Cardiac muscle cell (in vitro differentiated cells and primary cell): Measurements from ENCODE around the gene PROSER2. TPM values are rescaled to one million over a fixed set of nuclear protein-coding genes. Genes with fewer than 3 reads are reported as not detected.
A peak's percentile ranks its signal among the peaks of the same experiment; 100 is the strongest.
"Not testable (repeated sequence)": the region's sequence is repeated elsewhere in the genome, so short reads cannot be mapped to it uniquely, and the experiment has no call there.

Source experiments
- DNase-seq, 2 donors: peaks; one replicate each; pipeline versions ENCODE4 v3.0.0 to v3.0.0-alpha.2; 2010 to 2017; ENCODE audit warnings: low read depth in 1 of 2, low spot score in 1 of 2
- H3K27ac ChIP-seq: fragments of 200-600 bp; sonication (generic); 2 replicates; pipeline ENCODE4 v1.5.1; 2016
- H3K27me3 ChIP-seq: fragments of 200-600 bp; sonication (generic); 2 replicates; pipeline ENCODE4 v1.6.0; 2016; ENCODE audit warnings: control low read depth
- H3K36me3 ChIP-seq: fragments of 200-600 bp; sonication (generic); 2 replicates; pipeline ENCODE4 v1.5.1; 2016; ENCODE audit warnings: control low read depth
- H3K4me1 ChIP-seq: fragments of 200-600 bp; sonication (generic); 2 replicates; pipeline ENCODE4 v1.8.1; 2017; ENCODE audit warnings: low read depth, mild to moderate bottlenecking, mixed run types
- H3K4me3 ChIP-seq: fragments of 200-600 bp; sonication (generic); 2 replicates; pipeline ENCODE4 v1.5.1; 2016; ENCODE audit warnings: mild to moderate bottlenecking
- H3K9me3 ChIP-seq: fragments of 200-600 bp; sonication (generic); 2 replicates; pipeline ENCODE4 v1.5.1; 2017; ENCODE audit warnings: low read depth, mild to moderate bottlenecking, control low read depth
- polyA plus RNA-seq: library from polyadenylated mRNA; unstranded; fragments of >200 nt; fragmentation: Nextera tagmentation; extraction: Ambion mirVana; gene quantifications from 2 replicates; pipeline ENCODE4 v1.2.1, GENCODE V29; 2016
- total RNA-seq: library from RNA; depleted of rRNA; stranded (reverse); fragments of >200 nt; gene quantifications from 2 replicates; pipeline ENCODE4 v1.2.3, GENCODE V29; 2016
- TF ChIP-seq, protein P1 (sequence below): IDR thresholded peaks from 2 replicates; pipeline ENCODE4 v1.5.1; 2012; ENCODE audit warnings: low read depth, mild to moderate bottlenecking, low read length

PROSER2 gene
- total and polyA plus RNA-seq, 2 experiments from 2014 or later, result 11.4 to 20.7 TPM

DNA sequence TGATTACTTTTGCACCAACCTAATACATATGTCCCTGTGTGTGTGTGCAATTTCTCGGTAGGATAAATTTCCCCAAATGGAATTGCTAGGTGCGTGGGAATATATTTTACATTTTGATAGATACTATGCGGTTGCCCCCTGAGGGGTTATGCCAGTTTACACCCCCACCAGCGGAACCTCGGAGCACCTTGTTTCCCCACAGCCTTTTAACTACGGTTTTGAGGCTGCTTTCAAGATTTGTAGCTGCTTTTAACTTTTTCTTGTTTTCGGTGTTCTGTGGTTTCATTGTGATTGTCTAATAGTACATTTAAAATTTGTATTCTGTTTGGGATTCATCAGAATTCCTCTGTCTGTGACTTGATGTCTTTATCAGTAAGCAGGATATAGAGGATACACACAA is 22.0 kb downstream of the PROSER2 start:
- no peaks in the 10 kb centered on the region for H3K36me3 ChIP-seq
- H3K4me3 ChIP-seq, result no peak overlapping the region
- TF ChIP-seq, protein P1, sequence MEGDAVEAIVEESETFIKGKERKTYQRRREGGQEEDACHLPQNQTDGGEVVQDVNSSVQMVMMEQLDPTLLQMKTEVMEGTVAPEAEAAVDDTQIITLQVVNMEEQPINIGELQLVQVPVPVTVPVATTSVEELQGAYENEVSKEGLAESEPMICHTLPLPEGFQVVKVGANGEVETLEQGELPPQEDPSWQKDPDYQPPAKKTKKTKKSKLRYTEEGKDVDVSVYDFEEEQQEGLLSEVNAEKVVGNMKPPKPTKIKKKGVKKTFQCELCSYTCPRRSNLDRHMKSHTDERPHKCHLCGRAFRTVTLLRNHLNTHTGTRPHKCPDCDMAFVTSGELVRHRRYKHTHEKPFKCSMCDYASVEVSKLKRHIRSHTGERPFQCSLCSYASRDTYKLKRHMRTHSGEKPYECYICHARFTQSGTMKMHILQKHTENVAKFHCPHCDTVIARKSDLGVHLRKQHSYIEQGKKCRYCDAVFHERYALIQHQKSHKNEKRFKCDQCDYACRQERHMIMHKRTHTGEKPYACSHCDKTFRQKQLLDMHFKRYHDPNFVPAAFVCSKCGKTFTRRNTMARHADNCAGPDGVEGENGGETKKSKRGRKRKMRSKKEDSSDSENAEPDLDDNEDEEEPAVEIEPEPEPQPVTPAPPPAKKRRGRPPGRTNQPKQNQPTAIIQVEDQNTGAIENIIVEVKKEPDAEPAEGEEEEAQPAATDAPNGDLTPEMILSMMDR, result no peak
- no peaks in the 10 kb centered on the region for H3K9me3 ChIP-seq
- H3K27me3 ChIP-seq, result no peaks in the 10 kb centered on the region
- H3K27ac ChIP-seq, result no peak overlapping the region
- DNase-seq, result no peak
- H3K4me1 ChIP-seq, result no peaks in the 10 kb centered on the region

GRCh38 chr10:11846542-11846941 is 23.4 kb downstream of the PROSER2 start:
- DNase-seq, result no peak
- H3K9me3 ChIP-seq, result no peaks in the 10 kb centered on the region
- H3K4me3 ChIP-seq, result no peak overlapping the region
- no peaks in the 10 kb centered on the region for H3K4me1 ChIP-seq
- TF ChIP-seq, protein P1, result no peak
- no peaks in the 10 kb centered on the region for H3K27me3 ChIP-seq
- no peak overlapping the region for H3K27ac ChIP-seq
- no peaks in the 10 kb centered on the region for H3K36me3 ChIP-seq

DNA sequence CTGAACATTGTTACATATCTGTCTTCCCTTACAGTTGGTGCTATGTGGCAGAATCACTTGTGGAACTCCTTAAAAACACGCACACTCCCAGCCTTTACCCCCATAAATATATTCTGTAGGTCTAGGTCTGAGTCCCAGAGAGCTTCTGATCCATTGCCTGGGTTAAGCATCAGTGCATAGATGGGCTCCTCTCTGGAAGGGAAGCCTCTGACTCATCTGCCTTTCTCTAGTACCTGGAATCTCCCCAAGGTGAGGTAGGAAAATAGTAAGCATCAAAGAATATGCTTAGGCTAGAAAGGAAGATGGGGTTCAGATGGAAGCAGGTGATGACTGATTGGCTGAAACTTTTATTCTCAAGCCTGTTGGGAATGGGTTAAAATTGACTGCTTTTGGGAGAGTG is 26.1 kb downstream of the PROSER2 start:
- no peak overlapping the region for H3K4me3 ChIP-seq
- H3K9me3 ChIP-seq, result no peaks in the 10 kb centered on the region
- no peak for DNase-seq
- TF ChIP-seq, protein P1, result no peak
- H3K4me1 ChIP-seq, result no peaks in the 10 kb centered on the region
- H3K27me3 ChIP-seq, result no peaks in the 10 kb centered on the region
- no peaks in the 10 kb centered on the region for H3K36me3 ChIP-seq
- no peak overlapping the region for H3K27ac ChIP-seq

GRCh38 chr10:11849911-11850310 is 26.8 kb downstream of the PROSER2 start:
- TF ChIP-seq, protein P1, result no peak
- Histone ChIP-seq H3K36me3 (no peaks in the 10 kb centered on the region), H3K4me1 (no peaks in the 10 kb centered on the region), H3K4me3 (no peak overlapping the region), H3K9me3 (no peaks in the 10 kb centered on the region), H3K27ac (no peak overlapping the region), H3K27me3 (no peaks in the 10 kb centered on the region)
- peak in 1 of 2 donors; percentile 31 for DNase-seq

- no peak for DNase-seq
- TF ChIP-seq, protein P1, result no peak
- Histone ChIP-seq H3K27ac (no peak overlapping the region), H3K9me3 (no peaks in the 10 kb centered on the region), H3K36me3 (no peaks in the 10 kb centered on the region), H3K4me3 (no peak overlapping the region), H3K27me3 (no peaks in the 10 kb centered on the region), H3K4me1 (no peaks in the 10 kb centered on the region)
These were observed 28.8 kb downstream of the PROSER2 start for GRCh38 chr10:11851910-11852309.

- not testable (repeated sequence) for H3K36me3 ChIP-seq, H3K4me1 ChIP-seq, H3K27me3 ChIP-seq, DNase-seq, H3K27ac ChIP-seq, H3K4me3 ChIP-seq, H3K9me3 ChIP-seq
These were observed 29.5 kb downstream of the PROSER2 start for GRCh38 chr10:11852637-11853036.
